Islet of Langerhans (tissue), 1 donor: ENCODE data around the gene TTLL8.
"Not testable (repeated sequence)": the region's sequence is repeated elsewhere in the genome, so short reads cannot be mapped to it uniquely, and the experiment has no call there.

Experiments
- FAIRE-seq: peaks from one replicate; lab custom pipeline; 2011; peaks lifted over from hg19 to GRCh38; lab: Jason Lieb, UNC

Gene TTLL8

DNA sequence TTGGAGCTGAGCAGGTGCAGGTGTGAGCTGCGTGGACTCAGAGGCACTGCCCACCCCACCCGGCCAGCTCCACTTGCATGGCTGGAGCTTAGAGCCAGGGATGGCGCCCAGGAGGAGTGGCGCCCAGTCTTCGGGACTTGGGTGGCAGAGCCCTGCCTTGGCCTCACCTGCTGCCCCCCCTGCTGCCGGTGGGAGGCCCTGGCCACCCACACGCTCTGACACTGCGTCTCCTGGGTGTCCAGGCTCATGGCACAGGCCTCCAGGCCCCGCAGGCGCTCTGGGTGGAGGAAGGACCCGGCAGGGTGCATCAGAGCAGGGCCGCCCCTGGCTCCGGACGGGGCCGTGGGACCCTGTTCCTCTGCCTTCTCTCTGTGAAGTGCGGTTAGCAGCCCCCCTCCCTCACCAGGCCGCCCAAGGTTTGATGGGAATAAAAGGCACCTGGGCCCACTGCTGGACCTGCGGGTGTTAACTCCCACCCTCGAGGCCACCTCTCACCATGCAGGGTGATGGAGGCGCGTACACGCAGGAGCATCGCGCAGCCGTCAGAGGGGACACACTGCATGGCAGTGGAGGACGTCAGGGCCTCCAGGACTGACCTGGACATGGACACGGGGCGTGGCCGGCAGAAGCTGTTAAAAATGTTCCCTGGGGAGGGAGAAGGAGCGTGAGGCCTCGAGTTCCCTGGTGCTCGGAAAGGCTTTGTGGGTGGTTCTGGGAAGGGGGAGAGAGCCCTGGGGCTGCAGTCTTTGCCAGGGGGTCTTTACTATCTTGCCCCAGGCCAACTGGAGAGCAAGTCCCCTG, 57.3 kb downstream of the TTLL8 start:
- FAIRE-seq = no peak

DNA sequence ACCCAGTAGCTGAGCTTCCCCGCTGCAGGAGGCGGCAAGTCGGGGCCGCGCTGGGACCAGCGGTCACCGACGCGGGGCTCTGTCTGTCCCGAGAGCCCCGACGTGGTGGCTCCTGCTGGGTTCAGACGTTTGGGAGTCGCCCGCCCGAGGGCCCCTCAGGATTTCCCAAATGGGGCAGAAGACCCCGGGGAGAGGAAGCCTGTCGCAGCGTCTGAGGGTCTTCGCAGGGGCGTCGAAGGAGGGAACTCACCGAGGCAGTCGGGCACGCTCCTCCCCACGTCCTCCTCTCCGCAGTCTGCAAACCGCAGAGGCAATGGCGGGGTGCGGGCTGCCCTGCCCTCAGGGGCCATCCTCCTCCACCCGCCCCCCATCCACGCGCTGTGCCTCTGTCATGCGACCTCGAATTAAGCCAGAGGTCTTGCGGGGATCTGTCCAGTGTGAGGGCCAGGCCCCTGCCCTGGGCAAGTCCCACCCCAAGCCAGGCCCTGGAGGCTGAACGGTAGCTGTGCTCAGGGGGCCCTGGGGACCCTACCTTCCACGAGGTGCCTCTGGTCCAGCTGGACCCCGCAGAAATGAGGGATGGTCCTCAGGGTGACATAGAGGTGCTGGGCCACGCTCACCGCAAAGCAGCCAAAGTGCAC, 58.0 kb downstream of the TTLL8 start:
- no peak for FAIRE-seq

DNA sequence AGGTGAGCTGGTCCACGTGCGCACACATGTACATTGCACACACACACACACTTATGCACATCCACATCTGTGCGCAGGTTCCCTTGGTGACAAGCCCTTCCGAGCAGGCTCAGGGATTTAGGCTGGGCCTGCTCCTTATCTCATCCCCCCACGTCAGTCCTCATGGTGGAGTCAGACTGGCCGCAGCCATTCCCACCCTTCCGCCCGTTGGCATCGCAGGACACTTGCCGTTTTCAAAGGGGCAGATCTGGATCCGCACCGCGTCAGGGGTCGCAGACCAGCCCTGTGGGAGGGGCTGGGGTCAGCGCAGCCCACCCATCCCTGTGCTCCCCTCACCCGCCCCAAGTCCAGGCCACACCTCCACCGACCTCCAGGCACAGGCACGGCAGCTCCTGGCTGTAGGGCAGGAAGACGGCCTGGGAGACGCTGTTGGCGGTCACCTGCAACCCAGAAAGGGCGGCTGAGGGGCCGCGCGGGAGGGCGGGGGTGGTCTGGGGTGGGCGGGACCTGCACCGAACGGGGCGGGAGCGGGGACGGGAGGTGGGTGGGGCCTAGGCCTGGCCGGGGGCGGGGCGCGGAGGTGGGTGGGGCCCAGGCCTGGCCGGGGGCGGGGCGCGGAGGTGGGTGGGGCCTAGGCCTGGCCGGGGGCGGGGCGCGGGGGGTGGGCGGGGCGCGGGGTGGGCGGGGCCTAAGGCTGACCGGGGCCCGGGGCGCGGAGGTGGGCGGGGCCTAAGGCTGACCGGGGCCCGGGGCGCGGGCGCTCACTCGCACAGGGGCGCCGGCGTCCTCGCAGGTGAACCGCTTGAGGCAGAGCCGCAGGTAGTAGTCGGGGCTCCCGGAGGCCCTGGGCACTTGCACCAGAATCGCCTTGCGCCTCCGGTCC, 58.8 kb downstream of the TTLL8 start:
- no peak for FAIRE-seq

DNA sequence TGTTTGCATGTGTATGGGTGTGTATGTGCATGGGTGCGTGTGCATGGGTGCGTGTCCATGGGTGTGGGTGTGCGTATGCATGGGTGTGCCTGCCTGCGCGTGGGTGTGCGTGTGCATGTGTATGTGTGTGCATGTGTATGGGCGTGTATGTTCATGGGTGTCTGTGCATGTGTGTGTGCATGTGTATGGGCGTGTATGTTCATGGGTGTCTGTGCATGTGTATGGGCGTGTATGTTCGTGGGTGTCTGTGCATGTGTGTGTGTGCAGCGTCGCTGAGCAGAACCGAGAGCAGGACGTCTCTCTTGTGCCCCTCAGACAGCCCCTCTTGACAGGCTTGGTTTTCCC, 59.4 kb downstream of the TTLL8 start:
- no peak for FAIRE-seq

DNA sequence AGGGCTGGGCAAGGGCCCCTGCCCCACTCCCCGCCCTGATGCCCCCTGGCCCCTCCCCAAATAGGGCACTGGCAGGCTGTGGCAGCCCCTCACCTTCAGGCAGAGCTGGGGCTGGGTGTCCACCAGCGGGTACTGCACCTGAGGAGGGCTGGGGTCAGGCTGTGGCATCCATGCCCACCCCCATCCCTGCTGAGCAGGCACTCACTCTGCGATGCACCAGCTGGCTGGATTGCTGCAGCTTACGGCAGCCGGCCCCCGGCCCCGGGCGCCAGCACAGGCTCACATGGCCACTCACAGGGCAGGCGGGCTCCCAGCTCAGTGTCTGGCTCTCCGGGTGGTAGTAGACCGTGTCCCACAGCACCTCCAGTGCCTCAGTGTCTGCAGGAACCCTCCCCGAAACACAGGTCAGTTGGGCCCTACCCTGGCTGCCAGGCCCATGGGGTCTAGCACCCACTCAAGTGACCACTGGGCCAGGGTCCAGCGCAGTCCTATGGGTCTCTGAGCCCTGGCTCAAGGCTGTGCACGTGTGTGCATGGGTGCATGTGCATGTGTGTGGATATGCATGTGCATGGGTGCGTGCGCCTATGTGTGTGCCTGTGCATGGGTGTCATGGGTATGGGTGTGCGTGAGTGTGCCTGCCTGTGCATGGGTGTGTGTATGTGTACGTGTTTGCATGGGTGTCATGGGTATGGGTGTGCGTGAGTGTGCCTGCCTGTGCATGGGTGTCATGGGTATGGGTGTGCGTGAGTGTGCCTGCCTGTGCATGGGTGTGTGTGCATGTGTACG, 60.0 kb downstream of the TTLL8 start:
- no peak for FAIRE-seq

DNA sequence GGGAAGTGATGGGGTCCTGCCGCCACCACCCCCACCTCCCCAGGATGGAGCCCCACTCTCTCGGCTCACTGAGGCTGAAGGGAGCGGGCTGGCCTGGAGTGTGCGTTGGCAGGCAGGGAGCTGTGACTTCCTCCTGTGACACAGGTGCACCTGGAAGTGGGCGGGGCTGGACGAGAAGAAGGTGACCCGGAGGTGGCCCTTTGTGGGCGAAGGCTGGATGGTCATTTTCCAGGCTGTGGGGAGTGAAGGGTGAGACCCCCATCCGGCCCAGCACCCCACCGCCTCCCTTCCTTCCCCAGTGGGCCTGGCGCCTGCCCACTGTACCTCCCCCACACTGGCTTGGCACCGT, 60.9 kb downstream of the TTLL8 start:
- FAIRE-seq = no peak

DNA sequence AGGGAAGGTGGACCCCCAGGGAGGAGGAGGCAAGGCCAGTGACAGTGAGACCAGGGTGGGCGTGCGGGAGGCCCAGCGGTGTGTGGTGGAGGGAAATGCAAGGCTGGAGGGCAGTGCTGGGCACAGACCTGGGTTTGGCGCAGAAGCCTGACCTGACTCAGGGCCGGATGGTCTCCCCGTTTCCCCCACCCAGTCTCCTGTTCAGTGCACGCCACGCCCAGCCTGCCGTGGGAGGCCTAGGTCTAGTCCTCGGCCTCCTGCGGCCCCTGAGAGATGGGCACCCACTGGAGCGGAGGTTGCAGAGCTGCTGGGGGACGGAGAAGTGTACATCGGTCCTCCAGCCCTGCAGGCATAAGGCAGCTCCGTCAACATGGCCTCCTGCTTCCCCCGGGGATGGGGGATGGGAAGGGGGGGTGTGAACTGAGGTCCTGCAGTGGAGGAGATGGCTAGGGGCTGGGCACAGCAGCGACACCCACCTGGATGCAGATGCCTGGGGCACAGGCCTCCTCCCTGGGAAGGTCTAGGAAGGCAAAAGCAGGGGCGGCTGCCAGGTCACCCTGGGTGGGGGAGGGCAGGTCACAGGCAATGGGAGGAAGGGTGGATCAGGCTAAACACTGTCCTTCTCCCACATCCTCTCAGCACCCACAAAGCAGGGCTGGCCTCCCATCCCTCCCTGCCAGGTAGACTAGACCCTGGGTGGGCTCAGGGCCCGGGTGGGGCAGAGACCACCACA, 61.4 kb downstream of the TTLL8 start:
- no peak for FAIRE-seq

DNA sequence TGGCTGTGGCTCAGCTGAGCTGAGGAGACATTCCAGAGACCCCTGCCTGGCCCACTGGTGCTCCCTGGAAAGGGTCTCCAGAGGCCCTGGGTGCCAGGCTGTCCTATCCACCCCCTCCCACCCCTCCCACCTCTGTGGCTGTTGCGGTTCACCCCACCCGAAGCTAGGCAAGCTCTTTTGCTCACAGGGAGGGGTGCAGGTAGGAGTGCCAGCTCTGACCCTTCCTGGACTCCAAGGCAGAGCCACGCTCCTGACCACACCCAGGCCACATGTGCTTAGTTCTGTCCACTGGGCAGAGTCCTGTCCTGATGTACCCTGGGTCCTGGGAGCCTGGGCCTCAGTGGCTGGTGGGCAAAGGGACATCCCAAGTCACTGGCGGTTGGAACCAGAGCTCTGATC, 62.0 kb downstream of the TTLL8 start:
- FAIRE-seq = no peak

DNA sequence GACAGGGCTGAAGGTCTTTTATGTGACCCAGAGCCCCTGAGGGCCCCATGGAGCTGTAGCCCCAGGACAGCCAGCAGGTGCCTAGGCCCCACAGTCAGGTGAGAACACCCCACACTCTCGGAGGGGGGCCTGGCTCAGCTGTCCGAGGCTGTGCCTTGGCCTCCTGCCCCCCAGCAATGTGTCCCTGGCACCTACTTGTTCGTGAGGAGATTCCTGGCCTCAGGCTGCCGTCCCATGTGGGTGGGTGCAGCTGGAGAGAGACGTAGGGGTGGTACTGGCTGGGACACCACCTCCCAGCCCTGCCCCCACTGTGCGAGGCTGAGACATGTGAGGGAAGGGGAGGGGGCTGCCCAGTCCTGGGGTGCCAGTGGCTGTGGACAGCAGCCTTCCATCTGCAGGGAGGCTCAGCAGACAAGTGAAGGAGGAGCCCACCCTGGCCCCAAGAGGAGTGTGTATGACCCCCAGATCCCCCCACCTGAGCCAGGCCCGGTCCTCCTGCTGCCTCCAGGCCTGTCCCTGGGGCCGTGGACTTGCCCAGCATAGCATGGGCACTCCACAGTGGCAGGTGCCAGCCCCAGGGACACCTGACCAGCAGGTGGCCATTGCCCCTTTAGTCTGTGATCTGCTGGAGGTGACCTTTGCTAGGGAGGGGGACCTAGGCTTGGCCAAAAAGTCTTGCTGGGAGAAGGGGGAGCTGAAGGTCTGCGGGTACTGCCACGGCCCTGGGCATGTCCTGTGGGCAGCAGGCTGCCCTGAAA, 62.6 kb downstream of the TTLL8 start:
- no peak for FAIRE-seq

DNA sequence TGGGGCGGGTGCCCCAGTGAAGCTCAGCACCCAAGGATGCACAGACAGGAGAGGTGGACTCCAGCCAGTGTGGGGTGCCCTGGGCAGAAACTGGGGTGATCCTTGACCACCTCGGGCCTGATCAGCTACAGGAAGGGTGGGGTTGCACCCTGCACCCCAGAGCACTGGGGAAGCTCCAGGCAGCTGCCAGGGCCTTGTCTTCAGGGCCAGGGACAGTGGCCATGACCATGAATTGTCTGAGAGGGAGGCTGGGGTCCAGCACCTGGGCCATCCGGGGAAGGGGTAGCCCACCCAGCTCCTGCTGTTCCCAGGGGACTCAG, 63.1 kb downstream of the TTLL8 start:
- no peak for FAIRE-seq

DNA sequence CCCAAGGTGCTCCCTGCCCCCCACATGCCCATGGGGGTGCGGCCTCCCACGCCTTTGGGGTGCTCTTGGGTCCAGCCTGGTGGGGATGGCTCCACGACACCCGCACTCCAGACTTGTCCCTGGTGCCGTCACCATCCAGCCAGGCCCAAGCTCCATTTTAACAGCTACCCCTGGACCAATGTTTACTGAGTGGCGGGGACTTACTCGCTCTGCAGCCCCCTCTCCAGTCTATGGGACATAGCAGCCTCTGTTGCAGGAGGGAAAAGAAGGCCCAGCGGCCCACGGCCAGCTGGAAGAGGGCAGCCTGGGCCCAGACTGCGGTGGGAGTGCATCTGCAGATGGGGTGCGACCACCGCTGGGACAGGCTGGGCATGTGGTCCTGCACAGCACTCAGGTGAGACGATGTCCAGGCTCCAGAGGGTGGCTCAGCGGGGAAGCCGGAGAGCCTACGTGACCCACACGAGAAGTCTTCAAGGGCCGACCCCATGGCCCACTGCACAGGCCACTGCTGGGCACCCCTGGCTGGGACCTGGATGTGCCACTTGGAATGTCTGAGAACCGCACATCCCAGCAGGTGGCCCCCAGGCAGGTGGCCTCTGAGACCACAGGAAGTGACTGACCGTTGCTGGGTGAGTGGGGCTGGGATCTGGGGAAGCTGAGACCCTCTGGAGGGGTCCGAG, 63.6 kb downstream of the TTLL8 start:
- FAIRE-seq = no peak

DNA sequence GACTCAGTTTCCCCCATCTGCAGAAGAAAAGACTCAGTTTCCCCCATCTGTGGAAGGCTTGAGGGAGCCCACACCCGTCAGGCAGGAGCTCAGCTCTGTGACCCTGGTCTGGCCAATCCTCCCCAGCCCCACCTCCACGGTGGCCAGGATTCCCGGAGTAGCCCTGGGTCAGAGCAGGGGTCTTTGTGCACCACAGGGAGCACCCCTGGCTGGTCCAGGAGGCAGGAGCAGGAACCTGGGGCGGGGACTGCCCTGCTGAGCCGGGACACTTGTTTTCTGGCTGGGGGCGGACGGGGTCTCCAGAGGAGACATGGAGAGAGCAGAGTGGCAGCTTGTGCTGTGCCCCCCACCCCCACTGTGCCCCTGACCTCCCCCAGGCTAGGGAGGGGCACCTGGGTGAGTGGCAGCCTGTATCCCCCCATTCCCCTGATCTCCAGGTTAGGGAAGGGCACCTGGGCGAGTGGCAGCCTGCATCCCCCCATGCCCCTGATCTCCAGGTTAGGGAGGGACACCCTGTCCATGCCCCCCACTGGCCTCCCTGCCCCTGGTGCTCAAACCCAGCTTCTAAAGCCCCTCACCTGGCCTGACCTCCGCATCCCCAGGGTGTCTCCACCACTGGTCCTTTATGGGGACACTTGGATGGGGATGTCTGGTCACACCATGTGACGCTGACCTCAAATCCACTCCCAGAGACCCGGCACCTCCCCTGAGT, 64.3 kb downstream of the TTLL8 start:
- no peak for FAIRE-seq

DNA sequence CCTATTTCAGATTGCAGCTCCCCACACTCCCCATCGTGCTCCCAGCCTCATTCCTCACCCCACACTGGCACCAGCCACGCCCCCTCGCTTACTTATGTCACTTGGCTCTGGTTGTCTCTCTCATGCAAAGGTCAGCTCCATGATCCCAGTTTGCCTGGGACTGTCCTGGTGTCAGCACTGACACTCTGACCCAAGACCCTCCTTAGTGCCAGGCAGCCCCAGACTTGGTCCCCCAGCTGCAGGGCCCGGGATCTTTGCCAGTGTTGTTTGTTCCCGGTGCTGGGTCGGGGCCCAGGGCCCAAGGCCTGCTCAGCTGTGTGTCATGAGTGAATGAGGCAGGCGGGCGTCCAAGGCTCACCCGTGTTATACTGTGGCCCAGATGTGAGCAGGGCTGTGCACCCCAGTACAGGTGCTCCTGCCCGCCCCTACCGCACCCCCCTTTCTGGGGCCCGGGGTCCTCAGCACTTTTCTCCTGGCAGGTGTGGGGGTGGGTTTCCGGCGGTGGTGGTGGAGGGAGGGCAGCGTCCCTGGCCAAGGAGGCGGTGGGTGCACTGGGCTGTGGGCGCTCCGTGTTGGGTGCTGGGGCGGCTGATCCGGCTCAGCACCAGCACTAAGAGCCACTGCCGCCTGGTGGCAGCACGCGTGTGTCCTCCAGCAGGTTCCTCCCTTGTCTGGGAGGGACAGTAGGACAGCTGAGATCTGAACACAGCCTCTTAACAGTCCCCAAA, 65.0 kb downstream of the TTLL8 start:
- FAIRE-seq = no peak

DNA sequence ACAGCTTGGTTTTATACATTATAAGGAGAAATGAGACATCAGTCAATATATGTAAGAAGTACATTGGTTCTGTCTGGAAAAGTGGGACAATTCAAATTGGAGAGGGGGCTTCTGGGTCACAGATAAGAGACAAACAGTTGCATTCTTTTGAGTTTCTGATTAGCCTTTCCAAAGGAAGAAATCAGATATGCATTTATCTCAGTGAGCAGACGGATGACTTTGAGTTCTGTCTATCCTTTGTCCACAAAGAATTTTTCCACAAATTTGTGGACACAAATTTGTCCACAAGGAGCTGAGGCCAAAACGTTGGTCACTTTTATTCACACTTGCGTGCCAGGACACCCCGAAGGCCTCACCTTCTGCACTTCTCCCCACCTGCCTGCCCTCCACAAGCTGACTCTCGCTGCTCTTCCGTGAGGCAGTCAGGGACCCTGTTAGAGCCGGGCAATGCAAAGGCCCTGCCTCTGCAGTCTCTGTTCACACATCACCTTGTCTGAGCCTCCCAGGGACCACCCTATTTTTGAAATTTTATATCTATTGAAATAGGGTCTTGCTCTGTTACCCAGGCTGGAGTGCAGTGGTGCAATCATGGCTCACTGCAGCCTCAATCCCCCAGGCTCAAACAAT, 66.1 kb downstream of the TTLL8 start:
- no peak for FAIRE-seq

DNA sequence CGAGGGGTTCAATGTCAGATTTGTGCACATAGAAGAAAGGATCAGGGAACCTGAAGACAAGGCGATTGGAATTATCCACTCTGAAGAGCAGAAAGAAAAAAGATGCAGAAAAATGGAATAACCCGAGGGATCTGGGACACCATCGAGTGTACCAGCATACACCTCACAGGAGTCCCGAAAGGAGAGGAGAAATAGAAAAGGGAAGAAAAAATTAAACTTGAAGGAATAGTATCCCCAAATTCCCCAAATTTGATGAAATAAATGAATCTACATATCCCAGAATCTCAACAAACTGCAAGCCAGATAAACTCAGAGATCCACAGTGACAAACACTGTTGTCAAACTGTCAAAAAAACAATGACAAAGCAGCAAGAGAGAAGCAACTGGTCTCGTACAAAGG, 66.9 kb downstream of the TTLL8 start:
- no peak for FAIRE-seq

DNA sequence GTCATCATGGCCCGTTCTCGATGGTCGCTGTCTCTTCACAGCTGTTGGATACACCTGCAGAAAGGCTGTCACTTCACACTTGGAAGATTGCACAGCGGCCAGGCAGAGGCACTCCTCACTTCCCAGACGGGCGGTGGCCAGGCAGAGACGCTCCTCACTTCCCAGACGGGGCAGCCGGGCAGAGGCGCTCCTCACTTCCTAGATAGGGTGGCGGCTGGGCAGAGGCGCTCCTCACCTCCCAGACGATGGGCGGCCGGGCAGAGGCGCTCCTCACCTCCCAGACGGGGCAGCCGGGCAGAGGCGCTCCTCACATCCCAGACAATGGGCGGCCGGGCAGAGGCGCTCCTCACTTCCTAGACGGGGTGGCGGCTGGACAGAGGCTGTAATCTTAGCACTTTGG, 68.3 kb downstream of the TTLL8 start:
- FAIRE-seq = not testable (repeated sequence)

DNA sequence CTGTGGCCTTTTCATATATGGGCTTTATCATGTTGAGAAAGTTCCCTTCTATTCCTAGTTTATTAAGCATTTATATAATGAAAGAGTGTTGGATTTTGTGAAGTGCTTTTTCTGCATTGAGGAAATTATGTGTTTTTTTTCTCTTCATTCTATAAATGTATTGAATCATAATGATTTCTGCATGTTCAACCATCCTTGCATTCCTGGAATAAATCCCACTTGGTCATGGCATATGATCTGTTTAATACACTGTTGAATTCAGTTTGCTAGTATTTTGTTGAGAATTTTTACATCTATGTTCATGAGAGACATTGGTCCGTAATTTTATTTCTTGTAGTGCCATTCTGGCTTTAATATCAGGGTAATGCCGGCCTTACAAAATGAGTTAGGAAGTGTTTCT, 71.8 kb downstream of the TTLL8 start:
- FAIRE-seq = no peak

DNA sequence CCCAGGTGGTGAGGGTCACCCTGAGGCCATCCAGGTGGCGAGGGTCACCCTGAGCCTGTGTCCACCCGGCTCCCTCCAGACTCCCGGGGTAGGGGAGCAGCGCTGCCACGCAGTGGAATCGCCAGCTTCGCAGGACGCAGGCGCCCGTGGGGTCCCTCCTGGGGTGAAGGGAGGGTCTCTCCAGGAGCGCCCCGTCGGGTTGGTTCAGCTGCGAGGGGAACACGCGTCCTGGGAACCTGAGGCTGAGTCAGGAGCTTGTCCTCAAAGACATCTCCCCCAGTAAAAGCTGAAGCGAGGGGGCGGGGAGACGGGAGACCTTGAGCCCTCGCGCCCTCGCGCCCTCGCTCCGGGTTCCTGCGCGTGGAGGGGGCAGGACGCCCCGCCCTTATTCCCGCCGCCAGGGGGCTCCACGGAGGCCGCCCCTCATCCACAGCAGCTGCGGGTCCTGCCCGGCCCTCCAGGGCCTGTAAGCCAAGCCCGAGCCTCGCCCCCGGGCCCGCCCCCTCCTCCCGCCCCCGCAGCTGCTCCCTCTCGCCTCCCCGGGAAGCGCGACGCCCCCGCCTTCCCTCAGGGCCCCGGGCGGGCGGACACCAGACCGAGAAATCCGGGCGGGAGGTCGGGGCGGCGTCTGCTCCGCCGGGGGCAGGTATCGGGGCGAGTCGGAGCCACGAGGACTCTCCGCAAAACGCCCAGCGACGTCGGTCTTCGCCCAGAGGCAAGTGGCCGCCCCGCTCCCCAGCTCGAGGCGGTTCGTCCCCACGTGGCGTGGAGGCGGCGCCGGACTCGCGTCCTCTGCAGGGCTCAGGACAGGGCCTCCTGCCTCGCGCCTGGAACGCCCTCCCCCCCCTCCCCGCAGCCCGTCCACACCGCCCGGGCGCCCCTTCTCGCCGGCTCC, 74.7 kb downstream of the TTLL8 start:
- FAIRE-seq = no peak
